ENCODE measurements around the gene PHTF2. TPM values are rescaled to one million over a fixed set of nuclear protein-coding genes. Genes with fewer than 3 reads are reported as not detected.

PHTF2 gene
- polyA plus RNA-seq, 1 donor (not counting 4 experiments of a cell fraction or from before 2014, with no cell fraction given): 24.1 TPM

DNA sequence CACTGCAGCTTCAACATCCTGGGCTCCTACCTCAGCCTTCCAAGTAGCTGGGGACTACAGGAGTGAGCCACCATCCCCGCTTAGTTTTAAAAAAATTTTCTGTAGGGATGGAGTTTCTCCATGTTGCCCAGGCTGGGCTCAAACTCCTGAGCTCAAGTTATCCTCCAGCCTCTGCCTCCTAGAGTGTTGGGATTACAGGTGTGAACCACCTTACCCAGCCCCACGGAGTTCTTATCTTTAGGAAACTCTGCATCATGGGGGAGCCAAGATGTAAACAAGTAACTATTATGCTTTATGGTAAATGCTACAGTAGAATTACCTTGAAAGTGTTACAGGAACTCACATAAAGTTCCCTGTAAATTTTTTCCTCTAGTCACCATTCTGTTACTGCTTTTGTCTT is 65.3 kb downstream of the PHTF2 start:
- H4K20me1 ChIP-seq (ENCODE audit: control insufficient read depth, extremely low read depth, insufficient read depth, low read length): no peaks in the 10 kb centered on the region
- no peak overlapping the region for H3K9ac ChIP-seq (ENCODE audit: control insufficient read depth, extremely low read depth, insufficient read depth, low read length)
- H3K4me3 ChIP-seq (ENCODE audit: control insufficient read depth in 2 of 3, extremely low read depth in 1 of 3, insufficient read depth in 2 of 3, low read depth in 1 of 3, low read length in 3 of 3): no peak overlapping the region
- no peaks in the 10 kb centered on the region for H3K9me1 ChIP-seq (ENCODE audit: control insufficient read depth, extremely low read depth, insufficient read depth, low read length)
- H3K4me1 ChIP-seq (ENCODE audit: control insufficient read depth, extremely low read depth, insufficient read depth, low read length): peaks cover 19% of the 10 kb centered on the region
- no peaks in the 10 kb centered on the region for H3K79me2 ChIP-seq (ENCODE audit: control insufficient read depth, insufficient read depth, low read length)
- TF ChIP-seq, protein P1, sequence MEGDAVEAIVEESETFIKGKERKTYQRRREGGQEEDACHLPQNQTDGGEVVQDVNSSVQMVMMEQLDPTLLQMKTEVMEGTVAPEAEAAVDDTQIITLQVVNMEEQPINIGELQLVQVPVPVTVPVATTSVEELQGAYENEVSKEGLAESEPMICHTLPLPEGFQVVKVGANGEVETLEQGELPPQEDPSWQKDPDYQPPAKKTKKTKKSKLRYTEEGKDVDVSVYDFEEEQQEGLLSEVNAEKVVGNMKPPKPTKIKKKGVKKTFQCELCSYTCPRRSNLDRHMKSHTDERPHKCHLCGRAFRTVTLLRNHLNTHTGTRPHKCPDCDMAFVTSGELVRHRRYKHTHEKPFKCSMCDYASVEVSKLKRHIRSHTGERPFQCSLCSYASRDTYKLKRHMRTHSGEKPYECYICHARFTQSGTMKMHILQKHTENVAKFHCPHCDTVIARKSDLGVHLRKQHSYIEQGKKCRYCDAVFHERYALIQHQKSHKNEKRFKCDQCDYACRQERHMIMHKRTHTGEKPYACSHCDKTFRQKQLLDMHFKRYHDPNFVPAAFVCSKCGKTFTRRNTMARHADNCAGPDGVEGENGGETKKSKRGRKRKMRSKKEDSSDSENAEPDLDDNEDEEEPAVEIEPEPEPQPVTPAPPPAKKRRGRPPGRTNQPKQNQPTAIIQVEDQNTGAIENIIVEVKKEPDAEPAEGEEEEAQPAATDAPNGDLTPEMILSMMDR (optimal IDR thresholded peaks at IDR 0.05 in 1 of 3, IDR thresholded peaks at IDR 0.05 in 1 of 3, conservative IDR thresholded peaks at IDR 0.05 in 1 of 3; ENCODE audit: extremely low read depth in 1 of 3, insufficient read depth in 2 of 3, low read length in 3 of 3): no peak
- TF ChIP-seq EZH2 (IDR thresholded peaks at IDR 0.05; ENCODE audit: low read length): no peak
- dilution Hi-C loops (cut with MboI; ENCODE audit: extremely low pct_ligation_motif_present, low sequenced_read_pairs): no loop called here
- H2AFZ ChIP-seq (ENCODE audit: control insufficient read depth, low read length): no peak overlapping the region
- H3K27me3 ChIP-seq (ENCODE audit: control insufficient read depth, extremely low read depth, insufficient read depth, low read length): no peaks in the 10 kb centered on the region
- H3K36me3 ChIP-seq (ENCODE audit: control insufficient read depth in 2 of 2, extremely low read depth in 1 of 2, insufficient read depth in 2 of 2, low read length in 2 of 2): no peaks in the 10 kb centered on the region
- H3K4me2 ChIP-seq (ENCODE audit: control insufficient read depth, extremely low read depth, insufficient read depth, low read depth, low read length): no peak overlapping the region
- FAIRE-seq: no peak
- no peak for DNase-seq (ENCODE audit: low read depth, low spot score)
- no peak overlapping the region for H3K27ac ChIP-seq (ENCODE audit: control insufficient read depth, insufficient read depth, low read length)
- H3K9me3 ChIP-seq (ENCODE audit: control insufficient read depth, low read depth, low read length): no peaks in the 10 kb centered on the region

- no peaks in the 10 kb centered on the region for H3K79me2 ChIP-seq (ENCODE audit: control insufficient read depth, insufficient read depth, low read length)
- DNase-seq (ENCODE audit: low read depth, low spot score) (no peak), FAIRE-seq (no peak)
- H3K4me2 ChIP-seq (ENCODE audit: control insufficient read depth, extremely low read depth, insufficient read depth, low read depth, low read length): peak overlapping the region; percentile 76
- no peaks in the 10 kb centered on the region for H3K36me3 ChIP-seq (ENCODE audit: control insufficient read depth in 2 of 2, extremely low read depth in 1 of 2, insufficient read depth in 2 of 2, low read length in 2 of 2)
- dilution Hi-C loops (cut with MboI; ENCODE audit: extremely low pct_ligation_motif_present, low sequenced_read_pairs): no loop called here
- no peaks in the 10 kb centered on the region for H3K9me3 ChIP-seq (ENCODE audit: control insufficient read depth, low read depth, low read length)
- H3K9ac ChIP-seq (ENCODE audit: control insufficient read depth, extremely low read depth, insufficient read depth, low read length): no peak overlapping the region
- H3K4me3 ChIP-seq (ENCODE audit: control insufficient read depth in 2 of 3, extremely low read depth in 1 of 3, insufficient read depth in 2 of 3, low read depth in 1 of 3, low read length in 3 of 3): no peak overlapping the region
- H3K27me3 ChIP-seq (ENCODE audit: control insufficient read depth, extremely low read depth, insufficient read depth, low read length): no peaks in the 10 kb centered on the region
- TF ChIP-seq, protein P1 (optimal IDR thresholded peaks at IDR 0.05 in 1 of 3, IDR thresholded peaks at IDR 0.05 in 1 of 3, conservative IDR thresholded peaks at IDR 0.05 in 1 of 3; ENCODE audit: extremely low read depth in 1 of 3, insufficient read depth in 2 of 3, low read length in 3 of 3): no peak
- TF ChIP-seq EZH2 (IDR thresholded peaks at IDR 0.05; ENCODE audit: low read length): no peak
- peak overlapping the region; percentile 70 for H3K27ac ChIP-seq (ENCODE audit: control insufficient read depth, insufficient read depth, low read length)
- no peaks in the 10 kb centered on the region for H3K9me1 ChIP-seq (ENCODE audit: control insufficient read depth, extremely low read depth, insufficient read depth, low read length)
- H3K4me1 ChIP-seq (ENCODE audit: control insufficient read depth, extremely low read depth, insufficient read depth, low read length): peaks cover 19% of the 10 kb centered on the region
- H4K20me1 ChIP-seq (ENCODE audit: control insufficient read depth, extremely low read depth, insufficient read depth, low read length): no peaks in the 10 kb centered on the region
- no peak overlapping the region for H2AFZ ChIP-seq (ENCODE audit: control insufficient read depth, low read length)
Measured at GRCh38 chr7:77866370-77866769, 67.8 kb downstream of the PHTF2 start.
